Measurements from ENCODE around the gene TBC1D8.

DNA sequence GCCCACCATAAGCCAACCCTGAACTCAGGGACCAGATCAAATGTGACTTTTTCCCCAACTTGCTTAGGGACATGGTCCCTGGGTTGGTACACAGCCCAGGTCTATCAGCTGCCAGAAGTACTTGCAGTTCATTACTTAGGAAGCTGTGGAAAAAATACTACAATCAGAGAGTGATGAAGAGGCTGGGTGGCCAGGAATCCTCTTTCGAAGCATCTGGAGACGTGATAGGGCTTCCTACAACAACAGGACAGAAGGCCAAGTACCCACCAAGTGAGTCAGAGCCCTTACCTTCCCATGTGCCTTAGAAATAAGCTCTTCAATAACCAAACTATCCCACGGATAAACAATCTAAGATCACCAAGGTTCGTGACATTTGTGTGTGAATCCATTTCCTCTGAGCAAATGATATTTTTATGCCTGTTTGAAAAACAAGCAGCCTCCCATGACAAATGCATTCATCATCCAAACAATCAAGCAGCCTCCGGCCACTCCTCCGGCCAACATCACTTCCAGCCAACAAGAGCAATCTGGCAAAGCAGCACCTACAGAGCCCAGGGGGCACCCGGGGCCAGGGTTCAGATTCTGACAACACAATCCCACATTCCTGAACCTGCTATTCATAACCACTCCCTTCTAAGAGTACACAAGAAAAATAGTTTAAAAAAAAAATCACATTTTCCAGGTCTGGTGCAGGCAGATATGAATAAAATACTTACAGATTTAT, 26.4 kb downstream of the TBC1D8 start:
- TF ChIP-seq, protein P1, sequence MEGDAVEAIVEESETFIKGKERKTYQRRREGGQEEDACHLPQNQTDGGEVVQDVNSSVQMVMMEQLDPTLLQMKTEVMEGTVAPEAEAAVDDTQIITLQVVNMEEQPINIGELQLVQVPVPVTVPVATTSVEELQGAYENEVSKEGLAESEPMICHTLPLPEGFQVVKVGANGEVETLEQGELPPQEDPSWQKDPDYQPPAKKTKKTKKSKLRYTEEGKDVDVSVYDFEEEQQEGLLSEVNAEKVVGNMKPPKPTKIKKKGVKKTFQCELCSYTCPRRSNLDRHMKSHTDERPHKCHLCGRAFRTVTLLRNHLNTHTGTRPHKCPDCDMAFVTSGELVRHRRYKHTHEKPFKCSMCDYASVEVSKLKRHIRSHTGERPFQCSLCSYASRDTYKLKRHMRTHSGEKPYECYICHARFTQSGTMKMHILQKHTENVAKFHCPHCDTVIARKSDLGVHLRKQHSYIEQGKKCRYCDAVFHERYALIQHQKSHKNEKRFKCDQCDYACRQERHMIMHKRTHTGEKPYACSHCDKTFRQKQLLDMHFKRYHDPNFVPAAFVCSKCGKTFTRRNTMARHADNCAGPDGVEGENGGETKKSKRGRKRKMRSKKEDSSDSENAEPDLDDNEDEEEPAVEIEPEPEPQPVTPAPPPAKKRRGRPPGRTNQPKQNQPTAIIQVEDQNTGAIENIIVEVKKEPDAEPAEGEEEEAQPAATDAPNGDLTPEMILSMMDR (IDR thresholded peaks at IDR 0.05): no peak
- no peak for TF ChIP-seq EZH2 (IDR thresholded peaks at IDR 0.05; ENCODE audit: borderline replicate concordance, insufficient read depth, low read depth, low read length, poor library complexity, severe bottlenecking)

All from B cell (primary cell).